Mucosa of descending colon (tissue), 3 donors: ENCODE data around the gene CLCN6. TPM values are rescaled to one million over a fixed set of nuclear protein-coding genes. Genes with fewer than 3 reads are reported as not detected.
A peak's percentile ranks its signal among the peaks of the same experiment; 100 is the strongest.

Source experiments
- ATAC-seq: fragments of 200-7000 bp; cut with Tn5 transposase; one replicate; pipeline ENCODE4 v1.9.1; 2020; ENCODE audit warnings: mild to moderate bottlenecking, moderate library complexity
- DNase-seq, 3 donors: peaks; one replicate each; pipeline ENCODE4 v3.0.0-alpha.2; 2020
- H3K36me3 ChIP-seq: fragments of 200-600 bp; one replicate; pipeline ENCODE4 v1.8.0; 2021; ENCODE audit warnings: low read depth, mild to moderate bottlenecking
- H3K4me1 ChIP-seq: fragments of 200-600 bp; one replicate; pipeline ENCODE4 v1.8.0; 2021; ENCODE audit warnings: low read depth, mild to moderate bottlenecking
- H3K4me3 ChIP-seq: fragments of 200-600 bp; one replicate; pipeline ENCODE4 v1.8.0; 2021; ENCODE audit warnings: mild to moderate bottlenecking
- H3K9me3 ChIP-seq: fragments of 200-600 bp; one replicate; pipeline ENCODE4 v1.8.0; 2021; ENCODE audit warnings: mild to moderate bottlenecking
- intact Hi-C, 2 donors: fragments of 100-400 bp; cut with DNase I in 1 of 2; cut with micrococcal nuclease in 1 of 2; formaldehyde crosslinking; loops; one replicate each; pipeline versions ENCODE4 v1.11.0 to v1.11.1; 2022; cut with DNase I, micrococcal nuclease
- total RNA-seq, 3 donors: library from RNA; stranded (reverse); fragmentation: NEBNext Ultra II Directional in 2 of 3; extraction: Animal tissue kit (Norgen Biotek cat#: 25700) in 2 of 3; gene quantifications; one replicate each; pipeline versions ENCODE4 v1.2.1 to v1.2.4, GENCODE V29; 2021 to 2023
- TF ChIP-seq, protein P1 (sequence below): fragments of 200-600 bp; IDR thresholded peaks from one replicate; pipeline ENCODE4 v1.8.0; 2022; ENCODE audit warnings: antibody characterized with exemption, mild to moderate bottlenecking
- donor health status: DM: no; HTN: no; CAD: no; lungs with moderate emphysema.
- donor health status: DM: no; HTN: no; CAD: no.
- donor health status: DM: no; HTN: yes; CAD: no.

Gene CLCN6
- total RNA-seq, 3 donors from 2014 or later = 20.8 to 29.7 (median 24.3) TPM

DNA sequence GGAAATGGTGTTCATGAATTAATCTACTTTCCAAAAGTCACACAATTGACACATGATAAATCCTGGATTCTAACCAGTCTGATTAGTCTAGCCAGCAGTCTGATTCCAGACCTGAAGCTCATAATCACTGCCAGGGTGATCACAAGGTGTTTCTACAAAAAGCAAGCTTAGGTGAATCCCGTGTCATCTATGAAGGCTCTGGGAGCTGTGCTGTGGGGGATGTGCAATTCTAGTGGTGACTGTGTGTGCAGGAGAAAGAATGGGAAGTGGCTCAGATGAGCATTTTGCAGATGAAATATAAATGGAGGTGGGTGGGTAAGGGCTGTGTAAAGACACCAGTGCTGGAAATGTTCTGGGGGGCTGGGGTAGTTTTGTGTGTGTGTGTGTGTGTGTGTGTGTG, 54.6 kb downstream of the CLCN6 start:
- Histone ChIP-seq H3K4me3 (no peak overlapping the region), H3K9me3 (no peaks in the 10 kb centered on the region), H3K36me3 (no peaks in the 10 kb centered on the region), H3K4me1 (no peaks in the 10 kb centered on the region)
- TF ChIP-seq, protein P1, sequence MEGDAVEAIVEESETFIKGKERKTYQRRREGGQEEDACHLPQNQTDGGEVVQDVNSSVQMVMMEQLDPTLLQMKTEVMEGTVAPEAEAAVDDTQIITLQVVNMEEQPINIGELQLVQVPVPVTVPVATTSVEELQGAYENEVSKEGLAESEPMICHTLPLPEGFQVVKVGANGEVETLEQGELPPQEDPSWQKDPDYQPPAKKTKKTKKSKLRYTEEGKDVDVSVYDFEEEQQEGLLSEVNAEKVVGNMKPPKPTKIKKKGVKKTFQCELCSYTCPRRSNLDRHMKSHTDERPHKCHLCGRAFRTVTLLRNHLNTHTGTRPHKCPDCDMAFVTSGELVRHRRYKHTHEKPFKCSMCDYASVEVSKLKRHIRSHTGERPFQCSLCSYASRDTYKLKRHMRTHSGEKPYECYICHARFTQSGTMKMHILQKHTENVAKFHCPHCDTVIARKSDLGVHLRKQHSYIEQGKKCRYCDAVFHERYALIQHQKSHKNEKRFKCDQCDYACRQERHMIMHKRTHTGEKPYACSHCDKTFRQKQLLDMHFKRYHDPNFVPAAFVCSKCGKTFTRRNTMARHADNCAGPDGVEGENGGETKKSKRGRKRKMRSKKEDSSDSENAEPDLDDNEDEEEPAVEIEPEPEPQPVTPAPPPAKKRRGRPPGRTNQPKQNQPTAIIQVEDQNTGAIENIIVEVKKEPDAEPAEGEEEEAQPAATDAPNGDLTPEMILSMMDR = no peak
- intact Hi-C loops = no loop called here
- ATAC-seq (no peak), DNase-seq (no peak)

- Histone ChIP-seq H3K4me1 (no peaks in the 10 kb centered on the region), H3K9me3 (no peaks in the 10 kb centered on the region), H3K4me3 (no peak overlapping the region), H3K36me3 (no peaks in the 10 kb centered on the region)
- DNase-seq = no peak
- intact Hi-C loops = no loop called here
- peak; percentile 39 for ATAC-seq
- TF ChIP-seq, protein P1 = no peak
These were observed 56.9 kb downstream of the CLCN6 start for GRCh38 chr1:11862890-11863289.

DNA sequence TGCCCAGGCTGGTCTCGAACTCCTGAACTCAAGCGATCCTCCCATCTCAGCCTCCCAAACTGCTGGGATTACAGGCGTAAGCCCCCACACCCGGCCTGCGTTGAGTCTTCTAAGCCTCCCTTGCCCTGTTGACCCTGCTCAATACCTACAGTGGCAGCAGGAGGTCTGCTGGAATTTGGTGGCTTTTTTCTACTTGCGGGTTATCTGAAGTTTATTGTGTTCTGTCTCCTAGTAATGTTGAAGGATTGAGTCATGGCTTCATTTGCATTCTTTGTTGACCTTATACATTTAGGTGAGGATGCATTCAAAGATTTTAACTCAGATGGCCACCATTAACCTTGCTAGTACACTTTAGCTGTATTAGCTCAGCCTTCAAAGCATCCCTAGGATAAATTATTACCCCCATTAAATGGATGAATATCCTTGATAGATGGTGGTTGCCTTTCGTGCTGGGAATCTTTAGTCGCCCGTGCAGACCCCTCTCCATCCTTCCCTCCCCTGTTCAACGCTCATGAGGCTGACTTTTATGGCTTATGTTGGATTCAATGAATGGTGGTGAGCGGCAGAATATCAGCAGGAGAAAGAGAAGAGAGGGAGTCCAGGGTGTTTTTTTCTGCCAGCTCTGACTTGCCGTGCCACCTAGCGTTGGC, 62.5 kb downstream of the CLCN6 start:
- Histone ChIP-seq H3K4me1 (no peaks in the 10 kb centered on the region), H3K4me3 (no peak overlapping the region), H3K9me3 (no peaks in the 10 kb centered on the region), H3K36me3 (no peaks in the 10 kb centered on the region)
- ATAC-seq (no peak), DNase-seq (no peak)
- intact Hi-C loops = no loop called here
- TF ChIP-seq, protein P1 = no peak

DNA sequence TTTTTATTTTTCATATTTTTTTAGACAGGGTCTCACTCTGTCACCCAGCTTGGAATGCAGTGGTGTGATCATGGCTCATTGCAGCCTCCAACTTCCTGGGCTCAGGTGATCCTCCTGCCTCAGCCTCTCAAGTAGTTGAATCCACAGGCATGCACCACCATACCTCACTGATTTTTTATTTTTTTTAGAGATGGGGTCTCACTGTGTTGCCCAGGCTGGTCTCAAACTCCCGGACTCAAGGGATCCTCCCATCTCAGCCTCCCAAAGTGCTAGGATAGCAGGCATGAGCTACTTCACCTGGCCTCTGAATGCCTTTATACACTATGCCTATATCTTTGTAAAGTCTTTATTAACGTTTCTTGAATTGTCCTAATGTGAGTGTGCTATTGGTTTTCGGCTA, 63.1 kb downstream of the CLCN6 start:
- Histone ChIP-seq H3K36me3 (no peaks in the 10 kb centered on the region), H3K9me3 (no peaks in the 10 kb centered on the region), H3K4me1 (no peaks in the 10 kb centered on the region), H3K4me3 (no peak overlapping the region)
- intact Hi-C loops = no loop called here
- no peak for DNase-seq
- no peak for ATAC-seq
- TF ChIP-seq, protein P1 = no peak

GRCh38 chr1:11869650-11870207, 63.7 kb downstream of the CLCN6 start:
- Histone ChIP-seq H3K4me1 (no peaks in the 10 kb centered on the region), H3K4me3 (no peak overlapping the region), H3K36me3 (no peaks in the 10 kb centered on the region), H3K9me3 (no peaks in the 10 kb centered on the region)
- no peak for DNase-seq
- intact Hi-C loops = no loop called here
- ATAC-seq = no peak
- TF ChIP-seq, protein P1 = no peak
